K562 (cell line): ENCODE measurements around the gene GALNT9. TPM values are rescaled to one million over a fixed set of nuclear protein-coding genes. Genes with fewer than 3 reads are reported as not detected.

ENCODE experiments used
- ATAC-seq: fragments of 200-7000 bp; cut with Tn5 transposase; 3 replicates; pipeline ENCODE4 v1.9.1; 2020; ENCODE audit warnings: moderate library complexity
- BruUV-seq: library from RNA; stranded (reverse); fragments of 400-500 nt; replicated peaks from 2 replicates; lab custom pipeline; 2021; lab: Mats Ljungman, UMichigan
- CTCF ChIA-PET: fragments of 300-600 bp; formaldehyde crosslinking; extraction: SDS; loops from one replicate; lab custom pipeline; 2021; ENCODE audit warnings: low intra/inter-chr PET ratio; lab: Yijun Ruan, JAX
- POLR2A ChIA-PET: fragments of 300-600, 350-650 bp; sonication (Branson Sonifier 250); formaldehyde crosslinking; extraction: SDS; loops from one replicate; lab custom pipeline; 2021; ENCODE audit warnings: antibody characterized with exemption, inconsistent platforms; lab: Yijun Ruan, JAX
- DNase-seq, 4 experiments: peaks; one replicate each; pipeline versions ENCODE4 v3.0.0 to v3.0.0-alpha.2; 2011 to 2018; ENCODE audit warnings: low spot score in 3 of 4, mixed read lengths in 3 of 4; ENCODE audit errors: extremely low read depth in 1 of 4
- FAIRE-seq: peaks from 2 replicates; lab custom pipeline; 2011; peaks lifted over from hg19 to GRCh38; lab: Jason Lieb, UNC
- H2AFZ ChIP-seq: 2 replicates; pipeline ENCODE4 v1.6.0; 2011; ENCODE audit warnings: low read depth, low read length, control low read depth, inconsistent platforms
- H3K27ac ChIP-seq: fragments of 200-600 bp; 3 replicates; pipeline ENCODE4 v1.8.0; 2011; ENCODE audit warnings: low read depth, mild to moderate bottlenecking, control low read depth, inconsistent platforms, low read length, moderate library complexity, mixed read lengths; ENCODE audit errors: extremely low read depth
- H3K27me3 ChIP-seq, 2 experiments: fragments of 300-600 bp in 1 of 2; 2 replicates in 1 of 2; 3 replicates in 1 of 2; pipeline versions ENCODE4 v1.6.0 to v1.8.0; 2011; ENCODE audit warnings: inconsistent platforms in 2 of 2, low read length in 2 of 2, mild to moderate bottlenecking in 1 of 2, mixed read lengths in 1 of 2, moderate library complexity in 1 of 2; ENCODE audit not compliant: control insufficient read depth in 2 of 2, insufficient read depth in 2 of 2
- H3K36me3 ChIP-seq: fragments of 300-600 bp; 3 replicates; pipeline ENCODE4 v1.8.0; 2011; ENCODE audit warnings: mild to moderate bottlenecking, low read length, inconsistent platforms; ENCODE audit not compliant: control insufficient read depth, insufficient read depth
- H3K4me1 ChIP-seq, 2 experiments: fragments of 200-600 bp in 1 of 2; replicated peaks in 1 of 2; 2 replicates in 1 of 2; 3 replicates in 1 of 2; pipeline versions ENCODE4 v1.5.1 to v1.8.0; 2011; ENCODE audit warnings: inconsistent platforms in 2 of 2, low read length in 2 of 2, mild to moderate bottlenecking in 1 of 2, mixed read lengths in 1 of 2, moderate library complexity in 1 of 2; ENCODE audit not compliant: control insufficient read depth in 2 of 2, insufficient read depth in 2 of 2
- H3K4me2 ChIP-seq: 2 replicates; pipeline ENCODE4 v1.6.1; 2011; ENCODE audit warnings: low read length, control low read depth, inconsistent platforms, mixed read lengths; ENCODE audit not compliant: insufficient read depth
- H3K4me3 ChIP-seq: fragments of 200-600 bp; sonication (generic), shearing (Covaris generic); 2 replicates; pipeline ENCODE4 v1.5.1; 2016; ENCODE audit warnings: control low read depth, inconsistent platforms
- H3K79me2 ChIP-seq: fragments of 200-600 bp; 3 replicates; pipeline ENCODE4 v1.8.0; 2011; ENCODE audit warnings: low read length, inconsistent platforms; ENCODE audit not compliant: control insufficient read depth, insufficient read depth
- H3K9ac ChIP-seq, 2 experiments: 2 replicates each; pipeline versions ENCODE4 v1.6.0 to v1.6.1; 2011; ENCODE audit warnings: low read depth in 2 of 2, low read length in 2 of 2, control low read depth in 1 of 2, inconsistent platforms in 1 of 2, mild to moderate bottlenecking in 1 of 2, mixed read lengths in 1 of 2; ENCODE audit not compliant: insufficient read depth in 1 of 2
- H3K9me1 ChIP-seq: one replicate; pipeline ENCODE4 v1.6.0; 2011; ENCODE audit warnings: inconsistent platforms, mild to moderate bottlenecking, low read length, moderate library complexity; ENCODE audit not compliant: control insufficient read depth, insufficient read depth
- H3K9me3 ChIP-seq: replicated peaks from 2 replicates; pipeline ENCODE4 v1.5.1; 2011; ENCODE audit warnings: low read depth, low read length, inconsistent platforms; ENCODE audit not compliant: control insufficient read depth, insufficient read depth
- H4K20me1 ChIP-seq: replicated peaks from 2 replicates; pipeline ENCODE4 v1.6.1; 2011; ENCODE audit warnings: low read length, inconsistent platforms, mixed read lengths; ENCODE audit not compliant: control insufficient read depth, insufficient read depth
- BRF1 ChIP-seq: IDR thresholded peaks from 3 replicates; pipeline ENCODE4 v1.6.1; 2011; ENCODE audit warnings: borderline replicate concordance, mild to moderate bottlenecking; ENCODE audit not compliant: insufficient read length; ENCODE audit errors: extremely low read depth
- CBX1 ChIP-seq: sonication (generic); IDR thresholded peaks from 2 replicates; pipeline ENCODE4 v1.6.1; 2016; ENCODE audit warnings: antibody characterized with exemption, low read depth, mild to moderate bottlenecking
- HEY1 ChIP-seq: fragments of 250-450 bp; sonication (Bioruptor Pico); IDR thresholded peaks from 2 replicates; pipeline ENCODE4 v1.5.0; 2020; ENCODE audit warnings: mild to moderate bottlenecking, moderate library complexity, borderline replicate concordance
- MCM5 ChIP-seq: fragments of 450-650 bp; IDR thresholded peaks from 2 replicates; pipeline ENCODE4 v1.6.1; 2016; ENCODE audit warnings: low read depth
- POLR2AphosphoS5 ChIP-seq: IDR thresholded peaks from 2 replicates; pipeline ENCODE4 v1.6.1; 2011; ENCODE audit warnings: mild to moderate bottlenecking, low read depth, low read length, moderate library complexity; ENCODE audit not compliant: control insufficient read depth, insufficient read depth
- RBM34 ChIP-seq: fragments of 200-400 bp; formaldehyde crosslinking; IDR thresholded peaks from 2 replicates; pipeline ENCODE4 v1.6.1; 2018; ENCODE audit warnings: low read length, borderline replicate concordance; ENCODE audit not compliant: insufficient read depth
- U2AF2 ChIP-seq: fragments of 200-400 bp; formaldehyde crosslinking; optimal IDR thresholded peaks from 2 replicates; pipeline ENCODE3; 2017; ENCODE audit warnings: low read depth, mild to moderate bottlenecking, low read length
- ZBTB49 ChIP-seq: sonication (generic); formaldehyde crosslinking; IDR thresholded peaks from 2 replicates; pipeline ENCODE4 v1.8.0; 2022; ENCODE audit warnings: missing genetic modification reagents, mild to moderate bottlenecking, borderline replicate concordance
- ZKSCAN1 ChIP-seq: fragments of 150-350 bp; IDR thresholded peaks from 2 replicates; pipeline ENCODE4 v1.6.1; 2016; ENCODE audit warnings: low read depth, low read length
- ZKSCAN8 ChIP-seq: fragments of 200-800 bp; sonication (Bioruptor generic); IDR thresholded peaks from 2 replicates; pipeline ENCODE4 v1.6.1; 2016; ENCODE audit warnings: missing genetic modification characterization, missing compliant biosample characterization
- ZNF174 ChIP-seq: fragments of 250-450 bp; sonication (Bioruptor Pico); IDR thresholded peaks from 2 replicates; pipeline ENCODE4 v1.4.0; 2020; ENCODE audit warnings: mild to moderate bottlenecking
- ZNF609 ChIP-seq: sonication (generic); formaldehyde crosslinking; IDR thresholded peaks from 2 replicates; pipeline ENCODE4 v1.8.1; 2023; ENCODE audit warnings: missing genetic modification reagents, mild to moderate bottlenecking, borderline replicate concordance
- WGBS: fragments of 100-300 bp; shearing (Covaris generic); methylation state at CpG from one replicate; pipeline ENCODE4 v1.1.6; 2016; ENCODE audit warnings: low coverage, mixed read lengths; ENCODE audit not compliant: insufficient coverage; ENCODE audit errors: missing lambda C conversion rate; 5-methylcytosine and 5-hydroxymethylcytosine counted together
- in situ Hi-C: fragments of 300-500 bp; cut with MboI; formaldehyde crosslinking; loops from 4 replicates; pipeline ENCODE4 v1.15.0; 2018; ENCODE audit warnings: inconsistent platforms, mixed read lengths
- intact Hi-C: fragments of 100-400 bp; cut with micrococcal nuclease; formaldehyde crosslinking; loops from 2 replicates; pipeline ENCODE4 v1.14.2; 2022
- polyA plus RNA-seq, 8 experiments: library from polyadenylated mRNA; depleted of rRNA in 4 of 8; stranded (reverse) in 5 of 8; unstranded in 3 of 8; fragments of >200 nt; fragmentation: Nextera tagmentation in 2 of 8; fragmentation: Illumina TruSeq in 1 of 8; extraction: Ambion mirVana in 2 of 8; extraction: Trizol in 1 of 8; gene quantifications; 2 replicates each; pipeline versions ENCODE4 v1.2.1 to v1.2.3, GENCODE V29; 2011 to 2014; ENCODE audit warnings: inconsistent platforms in 1 of 8, missing spikeins in 1 of 8
- total RNA-seq, 7 experiments: library from RNA; depleted of rRNA in 6 of 7; stranded (reverse); fragments of >200 nt in 6 of 7; fragmentation: Illumina TruSeq in 2 of 7; extraction: Trizol in 2 of 7; gene quantifications; 2 replicates each; pipeline versions ENCODE4 v1.2.1 to v1.2.3, GENCODE V29; 2011 to 2021; ENCODE audit warnings: low replicate concordance in 1 of 7

The GALNT9 gene
- total and polyA plus RNA-seq, 9 of the 15 experiments (the other 6 are each of a cell fraction or from before 2014, with no cell fraction given) = not detected

- no TSS peak for BruUV-seq
- H3K9ac ChIP-seq = peak overlapping the region in 1 of 2 experiments; percentile 9; a peak in 2 of 4 replicates
- no peak overlapping the region for H3K4me2 ChIP-seq
- H3K4me1 ChIP-seq = peaks cover 0 to 47% of the 10 kb centered on the region in 2 experiments; a peak in 4 of 5 replicates
- no peak overlapping the region for H3K4me3 ChIP-seq
- no peak for ATAC-seq
- intact Hi-C loops (no loop called here), in situ Hi-C loops (no loop called here)
- H3K36me3 ChIP-seq = no peaks in the 10 kb centered on the region
- H3K27me3 ChIP-seq = peaks cover 28 to 40% of the 10 kb centered on the region in 2 experiments; a peak in 4 of 5 replicates
- no peaks in the 10 kb centered on the region for H3K9me3 ChIP-seq
- ChIA-PET CTCF (no interaction called here), POLR2A (interaction anchor here (1.4 kb wide), 1 partner anchor 10 kb away, joined by 3 read pairs; no protein-coding TSS in a partner anchor)
- H3K27ac ChIP-seq = no peak overlapping the region
- no peak for DNase-seq
- 38% methylated on average over 22 of the region's 31 CpGs for WGBS
- no peaks in the 10 kb centered on the region for H3K9me1 ChIP-seq
- H3K79me2 ChIP-seq = no peaks in the 10 kb centered on the region
- H2AFZ ChIP-seq = no peak overlapping the region
- no peak for FAIRE-seq
- TF ChIP-seq HEY1 (CRISPR knock-in tag) (no peak), ZNF609 (CRISPR knock-in tag) (no peak), ZNF174 (CRISPR knock-in tag) (no peak), U2AF2 (no peak), ZKSCAN8 (CRISPR knock-in tag) (no peak), MCM5 (no peak), BRF1 (no peak), RBM34 (no peak), ZKSCAN1 (no peak), ZBTB49 (no peak), CBX1 (no peak), POLR2AphosphoS5 (no peak)
- H4K20me1 ChIP-seq = peaks cover 10% of the 10 kb centered on the region; the same call in 1 of the 2 replicates
Measured at GRCh38 chr12:132168311-132169031, 160.9 kb downstream of the GALNT9 start.
